ENCODE measurements around the gene C5orf52. TPM values are rescaled to one million over a fixed set of nuclear protein-coding genes. Genes with fewer than 3 reads are reported as not detected.

Gene C5orf52
- total RNA-seq, 1 donor from 2014 or later: not detected

DNA sequence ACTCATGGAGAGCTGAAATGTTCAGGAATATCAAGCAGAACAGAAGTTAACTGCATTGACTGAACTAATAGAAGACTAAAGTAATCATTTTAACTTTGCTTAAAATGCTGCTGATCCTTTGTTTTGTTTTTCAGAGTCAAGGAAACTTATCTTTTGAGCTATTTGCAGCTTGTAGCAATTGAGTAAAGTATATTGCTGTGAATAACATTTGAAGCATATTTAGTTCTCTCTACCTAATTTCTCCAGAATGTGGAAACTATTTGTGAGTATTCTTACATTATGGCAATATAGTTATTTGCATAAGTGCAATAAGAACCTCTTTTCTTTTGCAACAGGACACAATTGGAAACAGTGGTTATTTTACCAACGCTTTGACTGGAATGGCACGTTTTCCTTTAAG is 13.8 kb upstream of the C5orf52 start:
- intact Hi-C loops (cut with DNase I): no loop called here
- Histone ChIP-seq H3K27ac (no peak overlapping the region), H3K4me1 (no peaks in the 10 kb centered on the region), H3K9me3 (no peaks in the 10 kb centered on the region), H3K4me3 (no peak overlapping the region), H3K36me3 (no peaks in the 10 kb centered on the region), H3K27me3 (no peaks in the 10 kb centered on the region)
- ATAC-seq (no peak), DNase-seq (no peak)
- TF ChIP-seq, protein P1, sequence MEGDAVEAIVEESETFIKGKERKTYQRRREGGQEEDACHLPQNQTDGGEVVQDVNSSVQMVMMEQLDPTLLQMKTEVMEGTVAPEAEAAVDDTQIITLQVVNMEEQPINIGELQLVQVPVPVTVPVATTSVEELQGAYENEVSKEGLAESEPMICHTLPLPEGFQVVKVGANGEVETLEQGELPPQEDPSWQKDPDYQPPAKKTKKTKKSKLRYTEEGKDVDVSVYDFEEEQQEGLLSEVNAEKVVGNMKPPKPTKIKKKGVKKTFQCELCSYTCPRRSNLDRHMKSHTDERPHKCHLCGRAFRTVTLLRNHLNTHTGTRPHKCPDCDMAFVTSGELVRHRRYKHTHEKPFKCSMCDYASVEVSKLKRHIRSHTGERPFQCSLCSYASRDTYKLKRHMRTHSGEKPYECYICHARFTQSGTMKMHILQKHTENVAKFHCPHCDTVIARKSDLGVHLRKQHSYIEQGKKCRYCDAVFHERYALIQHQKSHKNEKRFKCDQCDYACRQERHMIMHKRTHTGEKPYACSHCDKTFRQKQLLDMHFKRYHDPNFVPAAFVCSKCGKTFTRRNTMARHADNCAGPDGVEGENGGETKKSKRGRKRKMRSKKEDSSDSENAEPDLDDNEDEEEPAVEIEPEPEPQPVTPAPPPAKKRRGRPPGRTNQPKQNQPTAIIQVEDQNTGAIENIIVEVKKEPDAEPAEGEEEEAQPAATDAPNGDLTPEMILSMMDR (IDR thresholded peaks at IDR 0.05): no peak

DNA sequence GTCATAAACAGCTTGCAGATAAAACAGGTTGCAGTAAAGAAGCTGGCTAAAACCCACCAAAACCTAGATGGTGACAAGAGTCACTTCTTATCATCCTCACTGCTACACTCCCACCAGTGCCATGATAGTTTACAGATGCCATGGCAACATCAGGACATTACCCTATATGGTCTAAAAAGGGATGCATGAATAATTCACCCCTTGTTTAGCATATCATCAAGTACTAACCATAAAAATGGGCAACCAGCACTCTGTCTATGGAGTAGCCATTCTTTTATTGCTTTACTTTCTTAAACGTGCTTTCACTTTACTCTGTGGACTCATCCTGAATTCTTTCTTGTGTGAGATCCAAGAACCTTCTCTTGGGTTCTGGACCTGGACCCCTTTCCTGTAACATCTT is 12.4 kb upstream of the C5orf52 start:
- DNase-seq (no peak), ATAC-seq (no peak)
- Histone ChIP-seq H3K9me3 (no peaks in the 10 kb centered on the region), H3K4me1 (no peaks in the 10 kb centered on the region), H3K4me3 (no peak overlapping the region), H3K27me3 (no peaks in the 10 kb centered on the region), H3K36me3 (no peaks in the 10 kb centered on the region), H3K27ac (no peak overlapping the region)
- TF ChIP-seq, protein P1 (IDR thresholded peaks at IDR 0.05): no peak
- intact Hi-C loops (cut with DNase I): no loop called here

- ATAC-seq (no peak), DNase-seq (no peak)
- Histone ChIP-seq H3K4me3 (no peak overlapping the region), H3K4me1 (no peaks in the 10 kb centered on the region), H3K9me3 (no peaks in the 10 kb centered on the region), H3K36me3 (no peaks in the 10 kb centered on the region), H3K27me3 (no peaks in the 10 kb centered on the region), H3K27ac (no peak overlapping the region)
- TF ChIP-seq, protein P1 (IDR thresholded peaks at IDR 0.05): no peak
- intact Hi-C loops (cut with DNase I): no loop called here
Observed at GRCh38 chr5:157659868-157660660, 11.3 kb upstream of the C5orf52 start.

- H3K4me1 ChIP-seq: peaks cover 4% of the 10 kb centered on the region
- intact Hi-C loops (cut with DNase I): no loop called here
- H3K36me3 ChIP-seq: no peaks in the 10 kb centered on the region
- peak; percentile 35 for ATAC-seq
- no peaks in the 10 kb centered on the region for H3K9me3 ChIP-seq
- TF ChIP-seq, protein P1 (IDR thresholded peaks at IDR 0.05): no peak
- no peaks in the 10 kb centered on the region for H3K27me3 ChIP-seq
- no peak for DNase-seq
- no peak overlapping the region for H3K4me3 ChIP-seq
- no peak overlapping the region for H3K27ac ChIP-seq
Observed at GRCh38 chr5:157665467-157666070, 5.8 kb upstream of the C5orf52 start.

DNA sequence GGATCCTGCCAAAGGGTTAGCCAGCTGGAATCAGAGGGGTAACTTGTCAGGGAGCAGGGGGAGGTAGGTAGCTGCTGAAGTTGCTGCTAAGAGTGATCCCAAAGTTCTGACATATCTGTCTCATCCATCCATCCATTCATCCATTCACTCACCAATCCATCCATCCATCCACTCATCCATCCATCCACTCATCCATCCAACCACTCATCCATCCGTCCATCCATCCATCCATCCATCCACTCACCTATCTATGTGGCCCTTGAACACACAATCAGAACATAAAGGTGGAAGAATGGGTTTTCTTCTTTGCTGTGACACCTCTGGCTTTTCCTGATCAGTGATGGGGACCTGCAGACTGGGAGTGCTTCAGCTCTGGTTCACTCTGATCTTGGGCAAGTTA is 3.0 kb upstream of the C5orf52 start:
- H3K36me3 ChIP-seq: no peaks in the 10 kb centered on the region
- no peak for ATAC-seq
- TF ChIP-seq, protein P1 (IDR thresholded peaks at IDR 0.05): no peak
- H3K4me3 ChIP-seq: no peak overlapping the region
- no peak for DNase-seq
- H3K27ac ChIP-seq: no peak overlapping the region
- H3K4me1 ChIP-seq: peaks cover 8% of the 10 kb centered on the region
- H3K9me3 ChIP-seq: no peaks in the 10 kb centered on the region
- intact Hi-C loops (cut with DNase I): no loop called here
- H3K27me3 ChIP-seq: peaks cover 11% of the 10 kb centered on the region
